Erythroblast (primary cell): Measurements from ENCODE around the gene SLC37A2.

Source experiments
- GATA1 ChIP-seq: IDR thresholded peaks from 2 replicates; pipeline ENCODE4 v1.6.1; 2011; ENCODE audit warnings: low read depth, mild to moderate bottlenecking, control low read depth, low read length, moderate library complexity
- POLR2A ChIP-seq: IDR thresholded peaks from 2 replicates; pipeline ENCODE4 v1.6.1; 2011; ENCODE audit warnings: mild to moderate bottlenecking, low read length

DNA sequence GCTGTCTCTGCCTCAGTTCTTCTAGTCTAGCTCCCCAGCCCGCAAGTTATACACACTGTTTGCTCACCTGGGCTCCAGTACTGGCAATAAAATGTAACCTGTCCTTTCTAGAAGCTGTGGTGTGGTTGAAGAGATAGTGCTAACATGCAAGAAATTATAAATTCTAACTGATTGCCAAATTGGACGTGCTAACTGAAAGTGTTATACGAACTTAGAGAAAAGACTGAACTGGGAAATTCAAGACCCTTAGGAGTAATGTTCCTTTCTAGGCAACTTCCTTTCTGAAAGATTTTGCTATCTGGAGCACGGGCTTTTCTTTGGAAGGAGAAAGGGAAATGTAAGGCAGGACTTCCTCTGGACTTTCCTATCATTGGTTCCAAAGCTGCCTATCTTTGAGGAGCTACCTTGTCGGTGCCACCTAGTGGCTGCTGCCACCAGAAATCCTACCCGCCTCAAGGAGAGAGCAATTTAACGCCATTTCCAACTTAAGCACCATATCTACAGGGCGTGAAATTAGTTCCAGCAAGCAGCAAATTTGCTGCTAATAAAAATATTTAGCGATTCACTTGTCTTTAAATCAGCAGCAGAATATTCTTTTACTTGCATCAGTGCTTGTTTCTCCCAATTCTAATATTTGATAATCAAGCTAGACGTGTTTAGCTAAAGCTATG, 61.0 kb downstream of the SLC37A2 start:
- TF ChIP-seq POLR2A, result no peak
- TF ChIP-seq GATA1, result no peak
